Measurements from ENCODE around the gene SLC24A3. TPM values are rescaled to one million over a fixed set of nuclear protein-coding genes. Genes with fewer than 3 reads are reported as not detected.

The SLC24A3 gene
- total and polyA plus RNA-seq, 2 of the 13 experiments (the other 11 are each of a cell fraction or from before 2014, with no cell fraction given), result not detected

DNA sequence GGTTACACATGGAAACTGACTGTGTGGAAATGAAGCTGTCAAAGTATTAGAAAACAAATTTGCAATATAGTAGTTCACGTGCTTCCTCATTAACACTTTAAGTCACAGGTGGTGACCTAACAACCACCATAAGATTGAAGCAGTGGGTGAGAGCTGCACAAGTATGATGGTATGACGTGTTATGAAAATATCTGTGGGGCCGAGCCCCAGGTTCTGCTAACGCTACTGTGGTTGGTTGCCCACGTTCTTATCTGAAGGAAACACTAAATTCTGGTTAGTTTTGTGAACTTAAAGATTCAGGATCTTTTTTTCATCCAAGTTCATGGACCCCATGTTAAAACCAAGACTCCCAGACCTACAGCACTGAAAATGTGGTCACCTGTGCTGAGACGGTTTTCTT, 302.6 kb downstream of the SLC24A3 start:
- intact Hi-C loops (cut with micrococcal nuclease; ENCODE audit: unreplicated experiment) (no loop called here), in situ Hi-C loops (cut with HindIII; ENCODE audit: extremely low pct_ligation_motif_present, low pct_unique_long_range_greater_than_20kb) (no loop called here)
- H3K79me2 ChIP-seq (ENCODE audit: insufficient read depth, low read length), result no peaks in the 10 kb centered on the region
- no peak overlapping the region for H2AFZ ChIP-seq (ENCODE audit: low read length)
- no TSS peak for BruUV-seq (replicated peaks)
- no peak for DNase-seq (ENCODE audit: low spot score)
- no peak for FAIRE-seq
- H4K20me1 ChIP-seq (ENCODE audit: insufficient read depth, low read length), result no peaks in the 10 kb centered on the region
- peaks cover 7% of the 10 kb centered on the region; the same call in 1 of the 2 replicates for H3K4me1 ChIP-seq (ENCODE audit: insufficient read depth, low read length)
- no peaks in the 10 kb centered on the region; a peak in 1 of 5 replicates for H3K27me3 ChIP-seq (ENCODE audit: control insufficient read depth in 1 of 2, insufficient read depth in 2 of 2, low read length in 2 of 2)
- H3K36me3 ChIP-seq (replicated peaks in 1 of 2; ENCODE audit: control insufficient read depth in 1 of 2, insufficient read depth in 2 of 2, low read length in 2 of 2), result no peaks in the 10 kb centered on the region
- no peak overlapping the region for H3K27ac ChIP-seq (ENCODE audit: extremely low read length, insufficient read depth, low read length)
- ChIA-PET CTCF (ENCODE audit: low intra/inter-chr PET ratio, low total read pairs) (no interaction called here), POLR2A (no interaction called here)
- no peak overlapping the region for H3K9ac ChIP-seq (ENCODE audit: insufficient read depth, low read depth, low read length)
- H3K4me3 ChIP-seq (replicated peaks in 1 of 3; ENCODE audit: insufficient read depth in 1 of 3, low read depth in 2 of 3, low read length in 3 of 3), result no peak overlapping the region
- ATAC-seq, result no peak
- 5% methylated on average over 6 of the region's 6 CpGs for WGBS (ENCODE audit: low lambda C conversion rate)
- no peak for TF ChIP-seq TAF1 (CRISPR knock-in tag; IDR thresholded peaks at IDR 0.05)
- TF ChIP-seq CREB1 (IDR thresholded peaks at IDR 0.05), result peak; percentile 57
- TF ChIP-seq CREB1 (CRISPR knock-in tag; IDR thresholded peaks at IDR 0.05), result no peak
- no peak for TF ChIP-seq ZNF768 (CRISPR knock-in tag; IDR thresholded peaks at IDR 0.05)
- no peak for TF ChIP-seq ZNF292 (CRISPR knock-in tag; IDR thresholded peaks at IDR 0.05; ENCODE audit: borderline replicate concordance, low read depth)
- TF ChIP-seq, protein P1, sequence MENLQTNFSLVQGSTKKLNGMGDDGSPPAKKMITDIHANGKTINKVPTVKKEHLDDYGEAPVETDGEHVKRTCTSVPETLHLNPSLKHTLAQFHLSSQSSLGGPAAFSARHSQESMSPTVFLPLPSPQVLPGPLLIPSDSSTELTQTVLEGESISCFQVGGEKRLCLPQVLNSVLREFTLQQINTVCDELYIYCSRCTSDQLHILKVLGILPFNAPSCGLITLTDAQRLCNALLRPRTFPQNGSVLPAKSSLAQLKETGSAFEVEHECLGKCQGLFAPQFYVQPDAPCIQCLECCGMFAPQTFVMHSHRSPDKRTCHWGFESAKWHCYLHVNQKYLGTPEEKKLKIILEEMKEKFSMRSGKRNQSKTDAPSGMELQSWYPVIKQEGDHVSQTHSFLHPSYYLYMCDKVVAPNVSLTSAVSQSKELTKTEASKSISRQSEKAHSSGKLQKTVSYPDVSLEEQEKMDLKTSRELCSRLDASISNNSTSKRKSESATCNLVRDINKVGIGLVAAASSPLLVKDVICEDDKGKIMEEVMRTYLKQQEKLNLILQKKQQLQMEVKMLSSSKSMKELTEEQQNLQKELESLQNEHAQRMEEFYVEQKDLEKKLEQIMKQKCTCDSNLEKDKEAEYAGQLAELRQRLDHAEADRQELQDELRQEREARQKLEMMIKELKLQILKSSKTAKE (CRISPR knock-in tag; IDR thresholded peaks at IDR 0.05; ENCODE audit: borderline replicate concordance), result no peak
- H3K4me2 ChIP-seq (ENCODE audit: low read depth, low read length), result no peak overlapping the region
- H3K9me3 ChIP-seq (ENCODE audit: low read length), result no peaks in the 10 kb centered on the region

DNA sequence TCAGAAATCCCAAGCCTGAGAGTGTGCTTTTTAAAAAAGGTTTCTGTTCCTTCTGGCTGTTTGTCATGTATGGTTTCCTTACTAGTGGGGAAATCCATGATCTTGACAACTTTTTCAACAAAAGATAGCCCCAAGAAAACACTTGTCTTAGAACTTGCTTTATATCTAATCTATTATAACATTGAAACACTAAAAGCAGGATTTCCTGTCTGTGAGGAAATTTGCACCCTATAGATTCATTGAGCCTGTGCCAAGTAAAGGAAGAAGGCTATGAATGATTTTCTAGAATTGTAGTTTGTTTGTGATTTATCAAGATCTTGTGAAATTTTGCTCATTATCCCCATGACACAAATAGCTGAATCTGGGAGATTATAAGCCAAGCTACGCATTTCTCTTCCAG, 307.0 kb downstream of the SLC24A3 start:
- DNase-seq (ENCODE audit: low spot score) (no peak), ATAC-seq (no peak), FAIRE-seq (no peak)
- H3K79me2 ChIP-seq (ENCODE audit: insufficient read depth, low read length), result no peaks in the 10 kb centered on the region
- H3K36me3 ChIP-seq (replicated peaks in 1 of 2; ENCODE audit: control insufficient read depth in 1 of 2, insufficient read depth in 2 of 2, low read length in 2 of 2), result no peaks in the 10 kb centered on the region
- H2AFZ ChIP-seq (ENCODE audit: low read length), result no peak overlapping the region
- WGBS (ENCODE audit: low lambda C conversion rate), result 8% methylated on average over 1 of the region's 1 CpG
- peaks cover 0 to 4% of the 10 kb centered on the region in 2 experiments; a peak in 1 of 5 replicates for H3K27me3 ChIP-seq (ENCODE audit: control insufficient read depth in 1 of 2, insufficient read depth in 2 of 2, low read length in 2 of 2)
- ChIA-PET POLR2A (no interaction called here), CTCF (ENCODE audit: low intra/inter-chr PET ratio, low total read pairs) (no interaction called here)
- no TSS peak for BruUV-seq (replicated peaks)
- H3K4me3 ChIP-seq (replicated peaks in 1 of 3; ENCODE audit: insufficient read depth in 1 of 3, low read depth in 2 of 3, low read length in 3 of 3), result no peak overlapping the region
- no peaks in the 10 kb centered on the region for H3K4me1 ChIP-seq (ENCODE audit: insufficient read depth, low read length)
- H3K27ac ChIP-seq (ENCODE audit: extremely low read length, insufficient read depth, low read length), result no peak overlapping the region
- no peak overlapping the region for H3K9ac ChIP-seq (ENCODE audit: insufficient read depth, low read depth, low read length)
- H3K4me2 ChIP-seq (ENCODE audit: low read depth, low read length), result no peak overlapping the region
- no peaks in the 10 kb centered on the region for H4K20me1 ChIP-seq (ENCODE audit: insufficient read depth, low read length)
- intact Hi-C loops (cut with micrococcal nuclease; ENCODE audit: unreplicated experiment) (no loop called here), in situ Hi-C loops (cut with HindIII; ENCODE audit: extremely low pct_ligation_motif_present, low pct_unique_long_range_greater_than_20kb) (no loop called here)
- H3K9me3 ChIP-seq (ENCODE audit: low read length), result no peaks in the 10 kb centered on the region
- TF ChIP-seq, protein P2, sequence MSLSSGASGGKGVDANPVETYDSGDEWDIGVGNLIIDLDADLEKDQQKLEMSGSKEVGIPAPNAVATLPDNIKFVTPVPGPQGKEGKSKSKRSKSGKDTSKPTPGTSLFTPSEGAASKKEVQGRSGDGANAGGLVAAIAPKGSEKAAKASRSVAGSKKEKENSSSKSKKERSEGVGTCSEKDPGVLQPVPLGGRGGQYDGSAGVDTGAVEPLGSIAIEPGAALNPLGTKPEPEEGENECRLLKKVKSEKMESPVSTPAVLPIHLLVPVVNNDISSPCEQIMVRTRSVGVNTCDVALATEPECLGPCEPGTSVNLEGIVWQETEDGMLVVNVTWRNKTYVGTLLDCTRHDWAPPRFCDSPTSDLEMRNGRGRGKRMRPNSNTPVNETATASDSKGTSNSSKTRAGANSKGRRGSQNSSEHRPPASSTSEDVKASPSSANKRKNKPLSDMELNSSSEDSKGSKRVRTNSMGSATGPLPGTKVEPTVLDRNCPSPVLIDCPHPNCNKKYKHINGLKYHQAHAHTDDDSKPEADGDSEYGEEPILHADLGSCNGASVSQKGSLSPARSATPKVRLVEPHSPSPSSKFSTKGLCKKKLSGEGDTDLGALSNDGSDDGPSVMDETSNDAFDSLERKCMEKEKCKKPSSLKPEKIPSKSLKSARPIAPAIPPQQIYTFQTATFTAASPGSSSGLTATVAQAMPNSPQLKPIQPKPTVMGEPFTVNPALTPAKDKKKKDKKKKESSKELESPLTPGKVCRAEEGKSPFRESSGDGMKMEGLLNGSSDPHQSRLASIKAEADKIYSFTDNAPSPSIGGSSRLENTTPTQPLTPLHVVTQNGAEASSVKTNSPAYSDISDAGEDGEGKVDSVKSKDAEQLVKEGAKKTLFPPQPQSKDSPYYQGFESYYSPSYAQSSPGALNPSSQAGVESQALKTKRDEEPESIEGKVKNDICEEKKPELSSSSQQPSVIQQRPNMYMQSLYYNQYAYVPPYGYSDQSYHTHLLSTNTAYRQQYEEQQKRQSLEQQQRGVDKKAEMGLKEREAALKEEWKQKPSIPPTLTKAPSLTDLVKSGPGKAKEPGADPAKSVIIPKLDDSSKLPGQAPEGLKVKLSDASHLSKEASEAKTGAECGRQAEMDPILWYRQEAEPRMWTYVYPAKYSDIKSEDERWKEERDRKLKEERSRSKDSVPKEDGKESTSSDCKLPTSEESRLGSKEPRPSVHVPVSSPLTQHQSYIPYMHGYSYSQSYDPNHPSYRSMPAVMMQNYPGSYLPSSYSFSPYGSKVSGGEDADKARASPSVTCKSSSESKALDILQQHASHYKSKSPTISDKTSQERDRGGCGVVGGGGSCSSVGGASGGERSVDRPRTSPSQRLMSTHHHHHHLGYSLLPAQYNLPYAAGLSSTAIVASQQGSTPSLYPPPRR (CRISPR knock-in tag; IDR thresholded peaks at IDR 0.05; ENCODE audit: borderline replicate concordance), result no peak
- TF ChIP-seq GPN1 (CRISPR knock-in tag; IDR thresholded peaks at IDR 0.05; ENCODE audit: borderline replicate concordance) (no peak), ZSCAN12 (CRISPR knock-in tag; IDR thresholded peaks at IDR 0.05) (no peak), KMT2A (CRISPR knock-in tag; IDR thresholded peaks at IDR 0.05) (no peak), ZFP36L1 (CRISPR knock-in tag; IDR thresholded peaks at IDR 0.05) (no peak), RARA (CRISPR knock-in tag; IDR thresholded peaks at IDR 0.05) (no peak), ATF7-NPFF (CRISPR knock-in tag; IDR thresholded peaks at IDR 0.05; ENCODE audit: low read depth) (no peak)
